AML-193 (cell line): ENCODE results near the gene TMEM132C.

Source experiments
- DNase-seq, 2 experiments: peaks; one replicate each; lab custom pipeline; 2025; lab: John Stamatoyannopoulos, UW

The TMEM132C gene

GRCh38 chr12:128288896-128289295, 21.9 kb downstream of the TMEM132C start:
- no peak for DNase-seq

- no peak for DNase-seq
Measured at GRCh38 chr12:128290938-128291337, 24.0 kb downstream of the TMEM132C start.

- DNase-seq: no peak
Measured at GRCh38 chr12:128298091-128298748, 31.2 kb downstream of the TMEM132C start.

- no peak for DNase-seq
Measured at GRCh38 chr12:128305336-128305892, 38.4 kb downstream of the TMEM132C start.

- no peak for DNase-seq
Measured at GRCh38 chr12:128307791-128308190, 40.8 kb downstream of the TMEM132C start.

GRCh38 chr12:128312661-128313060, 45.7 kb downstream of the TMEM132C start:
- DNase-seq: no peak

- no peak for DNase-seq
Measured at GRCh38 chr12:128313931-128314330, 47.0 kb downstream of the TMEM132C start.

- no peak for DNase-seq
Measured at GRCh38 chr12:128314611-128315010, 47.6 kb downstream of the TMEM132C start.

GRCh38 chr12:128316078-128316477, 49.1 kb downstream of the TMEM132C start:
- no peak for DNase-seq

- no peak for DNase-seq
Measured at GRCh38 chr12:128316973-128317526, 50.1 kb downstream of the TMEM132C start.

GRCh38 chr12:128318341-128318740, 51.4 kb downstream of the TMEM132C start:
- DNase-seq: no peak

GRCh38 chr12:128318946-128319345, 52.0 kb downstream of the TMEM132C start:
- no peak for DNase-seq

GRCh38 chr12:128322341-128322740, 55.4 kb downstream of the TMEM132C start:
- DNase-seq: no peak

GRCh38 chr12:128323145-128323920, 56.4 kb downstream of the TMEM132C start:
- no peak for DNase-seq

- DNase-seq: no peak
Measured at GRCh38 chr12:128325646-128326045, 58.7 kb downstream of the TMEM132C start.

- DNase-seq: no peak
Measured at GRCh38 chr12:128326406-128326805, 59.4 kb downstream of the TMEM132C start.

- DNase-seq: no peak
Measured at GRCh38 chr12:128328961-128329360, 62.0 kb downstream of the TMEM132C start.

- DNase-seq: no peak
Measured at GRCh38 chr12:128336204-128337070, 69.5 kb downstream of the TMEM132C start.

GRCh38 chr12:128337071-128337345, 70.0 kb downstream of the TMEM132C start:
- DNase-seq: no peak

GRCh38 chr12:128337431-128338170, 70.6 kb downstream of the TMEM132C start:
- DNase-seq: no peak

- DNase-seq: no peak
Measured at GRCh38 chr12:128338386-128339125, 71.6 kb downstream of the TMEM132C start.
